ENCODE data around the gene DOCK2.

DOCK2 gene

GRCh38 chr5:169695025-169695625 is 58.0 kb downstream of the DOCK2 start:
- DNase-seq, result no peak

DNA sequence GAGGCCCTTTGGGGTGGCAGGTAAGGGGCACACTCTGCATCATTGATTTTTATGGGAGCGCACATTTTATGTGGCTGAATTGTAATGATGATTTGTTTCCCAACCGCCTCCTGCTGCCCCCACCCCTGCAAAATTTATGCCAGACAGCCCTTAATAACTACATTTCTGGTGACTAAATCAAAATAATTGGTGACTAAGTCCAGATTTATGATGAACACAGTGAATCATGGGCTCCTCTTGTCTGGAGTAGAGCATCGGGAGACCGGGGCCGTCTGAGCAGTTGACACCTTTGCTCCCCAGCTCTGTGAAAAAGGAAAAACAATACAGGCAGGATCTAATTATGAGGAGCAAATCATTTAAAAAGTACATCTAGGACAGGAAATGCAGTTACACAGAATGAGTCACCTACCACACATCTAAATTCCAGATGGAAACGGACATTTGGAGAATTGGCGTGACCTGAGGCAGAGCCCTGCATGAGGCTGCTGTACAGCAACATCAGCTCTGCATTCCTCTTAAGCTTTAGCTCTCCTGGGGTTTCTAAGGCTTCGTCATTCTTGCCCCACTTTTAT is 58.9 kb downstream of the DOCK2 start:
- no peak for DNase-seq

DNA sequence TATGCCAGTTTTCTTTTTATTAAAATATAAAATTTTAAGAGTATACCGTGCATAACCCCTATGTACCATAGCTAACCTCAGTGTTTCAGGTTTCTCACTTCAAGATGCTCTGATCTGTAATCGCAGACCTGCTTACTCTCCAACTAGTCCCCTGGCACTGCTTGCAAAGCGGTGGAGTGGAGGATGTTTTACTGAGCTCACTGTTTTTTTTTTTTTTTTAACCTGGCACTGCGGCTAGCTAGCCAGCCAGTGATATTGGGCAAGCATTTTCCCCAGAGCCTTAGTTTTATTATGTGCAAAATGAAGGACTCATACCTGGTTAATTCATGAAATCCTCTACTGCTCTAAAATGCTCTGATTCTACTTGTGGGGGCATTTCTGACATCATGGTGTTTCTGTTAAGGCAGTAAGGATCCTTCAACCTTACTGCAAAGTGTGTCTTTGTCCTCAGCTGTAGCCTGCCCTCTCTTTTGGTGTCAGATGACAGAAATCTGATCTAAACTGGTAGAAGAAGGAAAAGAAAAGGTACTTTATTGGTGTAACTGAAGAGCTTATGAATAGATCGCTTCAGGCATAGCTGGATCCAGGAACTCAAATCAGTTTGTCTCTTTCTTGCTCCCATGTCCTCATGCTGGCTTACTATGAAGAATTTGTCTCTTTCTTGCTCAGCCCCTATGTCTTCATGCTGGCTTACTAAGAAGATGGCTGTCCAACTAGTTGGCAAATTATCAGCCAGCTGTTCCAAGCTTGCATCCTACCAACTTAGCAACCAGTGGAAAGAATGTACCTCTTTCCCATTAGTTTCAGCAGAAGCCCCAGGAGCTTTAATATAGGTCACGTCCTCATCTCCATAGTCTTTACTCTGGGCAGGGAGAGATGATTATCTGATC is 59.8 kb downstream of the DOCK2 start:
- no peak for DNase-seq

DNA sequence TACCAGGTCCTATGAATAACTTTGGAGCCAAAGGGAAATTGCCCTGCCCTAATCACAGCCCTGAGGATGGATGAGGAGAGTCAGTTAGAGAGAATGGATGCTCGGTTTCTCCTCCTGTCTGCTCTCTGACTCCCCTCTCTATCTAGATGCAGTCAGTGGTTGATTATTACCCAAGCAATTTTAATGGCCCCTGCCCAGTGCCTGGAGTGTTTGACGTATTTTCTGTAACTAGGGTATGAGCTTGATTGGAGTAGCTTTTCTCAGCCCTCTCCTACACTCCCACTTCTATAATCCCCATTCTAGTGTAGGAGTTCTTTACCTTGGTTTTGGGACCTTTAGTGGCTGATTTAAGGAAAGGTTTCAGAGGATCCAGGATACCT is 60.4 kb downstream of the DOCK2 start:
- no peak for DNase-seq

DNA sequence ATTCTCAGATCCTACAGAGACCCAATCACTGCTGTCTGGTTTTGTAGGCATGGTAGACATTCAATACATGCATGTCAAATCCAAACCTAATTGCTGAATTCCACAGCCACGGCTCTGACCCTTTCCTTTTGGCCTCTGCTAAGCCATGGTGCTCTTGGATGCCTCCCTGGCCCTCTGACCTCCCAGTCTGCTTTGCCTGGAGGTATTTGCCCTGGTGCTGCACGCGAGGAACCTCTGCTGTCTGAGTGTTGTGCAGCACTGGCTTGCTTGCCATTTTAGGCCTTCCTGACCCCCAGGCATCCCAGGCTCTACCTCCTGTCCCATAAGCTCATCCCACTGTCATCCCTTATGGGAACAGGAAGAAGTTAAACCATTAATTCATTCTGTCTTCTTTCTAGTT is 60.9 kb downstream of the DOCK2 start:
- DNase-seq, result no peak

DNA sequence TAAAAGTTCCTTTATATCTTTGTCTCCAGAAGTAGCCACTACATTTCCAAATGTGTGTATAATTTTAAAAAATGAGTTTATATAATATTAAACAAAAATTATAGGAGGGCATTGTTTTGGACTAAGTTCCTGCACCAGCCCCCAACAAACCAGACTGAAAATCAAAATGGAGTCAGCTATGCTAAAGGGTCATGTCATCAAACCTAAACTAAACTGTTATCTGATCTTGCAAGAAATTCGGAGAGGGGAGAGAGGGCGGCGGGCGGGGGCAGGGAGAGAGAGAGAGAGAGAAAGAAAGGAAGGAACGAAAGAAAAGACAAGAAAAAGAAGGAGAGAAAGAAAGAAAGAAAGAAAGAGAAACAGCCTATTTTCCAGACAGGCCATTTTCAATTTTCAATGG is 63.5 kb downstream of the DOCK2 start:
- DNase-seq, result no peak

- no peak for DNase-seq
Measured at GRCh38 chr5:169701910-169702451, 64.9 kb downstream of the DOCK2 start.

DNA sequence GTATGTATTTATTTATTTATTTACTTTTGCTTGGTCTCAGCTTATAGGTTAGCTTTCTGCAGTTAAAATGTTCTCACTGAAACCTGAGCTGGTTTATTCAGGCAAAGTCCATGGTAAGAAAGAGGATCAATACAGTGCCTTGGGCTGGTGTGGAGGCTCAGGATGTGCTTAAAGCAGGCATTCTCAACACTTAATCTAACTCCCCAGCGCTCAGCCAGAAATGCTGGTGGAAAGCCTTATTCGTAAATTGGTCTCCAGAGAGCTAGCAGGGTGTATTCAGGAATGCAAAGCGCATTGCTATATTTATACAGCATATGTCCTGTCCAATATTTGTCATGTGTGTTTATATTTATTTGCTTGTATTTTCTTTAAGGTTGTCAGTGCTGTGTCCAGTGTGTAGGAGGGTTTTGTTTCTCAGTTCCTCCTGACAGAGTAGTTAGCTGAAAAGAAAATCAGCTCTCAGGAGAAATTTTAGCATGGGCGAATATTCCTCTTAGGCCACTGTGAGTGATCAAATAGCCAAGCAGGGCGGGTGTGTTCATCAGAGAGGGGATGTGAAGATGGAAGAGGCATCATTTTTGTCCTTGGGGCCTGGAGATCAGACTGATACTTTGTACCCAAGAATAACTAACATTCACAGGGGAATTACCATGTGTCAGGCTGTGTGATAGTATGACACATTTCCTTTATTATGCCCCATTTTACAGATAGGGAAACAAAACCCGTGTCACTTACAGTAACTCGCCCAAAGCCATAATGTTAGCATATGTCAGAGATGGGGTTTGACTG is 65.8 kb downstream of the DOCK2 start:
- no peak for DNase-seq

GRCh38 chr5:169703813-169704212 is 66.7 kb downstream of the DOCK2 start:
- DNase-seq, result no peak

DNA sequence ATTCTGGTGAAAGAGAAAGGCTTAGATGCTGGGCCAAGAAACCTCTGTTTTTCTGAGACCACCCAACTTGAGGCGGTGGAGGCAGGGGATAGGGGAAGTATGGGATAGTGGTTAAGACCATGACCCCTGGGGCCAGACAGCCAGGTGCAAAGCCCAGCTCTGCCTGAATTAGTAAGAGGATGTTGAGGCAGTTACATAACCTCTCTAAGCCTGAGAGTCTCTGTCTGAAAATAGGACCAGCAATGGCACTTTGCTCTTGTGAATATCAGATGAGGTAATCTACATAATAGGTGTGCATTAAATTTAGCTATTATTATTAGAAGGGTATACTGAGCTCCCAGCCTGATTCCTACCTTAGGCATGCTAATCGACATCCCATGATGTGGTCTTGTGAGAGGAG is 68.2 kb downstream of the DOCK2 start:
- no peak for DNase-seq

DNA sequence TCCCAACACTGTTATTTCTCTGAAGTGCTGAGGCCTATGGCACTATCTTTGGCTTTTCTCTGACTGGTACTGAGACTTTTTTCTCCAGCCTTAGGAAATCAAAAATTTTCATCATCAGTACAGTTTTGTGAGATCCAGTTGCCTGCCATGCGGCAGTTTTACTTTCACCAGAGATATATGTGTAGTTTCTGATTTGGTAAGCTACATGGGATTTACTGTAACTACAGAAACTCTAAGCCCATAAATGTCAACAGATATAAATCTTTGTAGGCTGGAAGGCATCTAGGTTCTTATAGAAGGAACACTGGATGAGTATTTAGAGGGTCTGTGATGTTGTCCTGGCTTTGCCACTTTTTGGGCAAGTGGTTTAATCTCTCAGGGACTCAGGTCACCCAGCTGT is 69.0 kb downstream of the DOCK2 start:
- DNase-seq, result no peak

DNA sequence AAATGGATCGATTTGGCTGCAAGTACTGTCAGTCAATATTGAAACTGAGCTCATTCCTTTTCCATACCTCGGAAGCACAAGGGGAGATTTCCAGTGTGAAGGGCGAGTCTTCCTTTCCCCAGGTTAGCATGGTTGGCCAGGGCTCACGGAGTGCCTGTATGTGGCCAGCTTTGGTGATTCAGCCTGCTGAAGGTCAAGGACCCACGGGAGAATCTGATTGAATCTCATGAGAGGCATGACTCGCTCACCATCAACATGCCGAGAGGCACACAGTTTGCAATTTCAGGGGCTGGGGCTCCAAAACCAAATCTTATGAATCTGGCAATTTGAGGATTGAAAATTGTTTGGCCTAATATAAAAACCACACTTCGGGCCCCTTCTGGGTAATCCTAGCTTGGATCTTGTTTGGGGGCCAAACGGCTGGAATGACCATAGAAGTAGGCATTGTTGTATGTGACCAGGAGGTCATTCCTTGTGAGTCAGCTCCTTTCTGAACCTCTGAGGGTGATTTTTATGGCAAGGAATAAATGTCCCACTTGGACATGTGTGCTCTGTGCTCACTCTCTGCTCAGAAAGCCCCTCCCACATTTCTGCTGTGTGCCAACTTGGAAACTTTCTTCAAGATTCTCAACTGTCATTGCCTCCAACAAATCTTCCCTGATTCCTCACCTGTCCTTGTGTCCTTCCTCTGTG is 69.8 kb downstream of the DOCK2 start:
- DNase-seq, result no peak

DNA sequence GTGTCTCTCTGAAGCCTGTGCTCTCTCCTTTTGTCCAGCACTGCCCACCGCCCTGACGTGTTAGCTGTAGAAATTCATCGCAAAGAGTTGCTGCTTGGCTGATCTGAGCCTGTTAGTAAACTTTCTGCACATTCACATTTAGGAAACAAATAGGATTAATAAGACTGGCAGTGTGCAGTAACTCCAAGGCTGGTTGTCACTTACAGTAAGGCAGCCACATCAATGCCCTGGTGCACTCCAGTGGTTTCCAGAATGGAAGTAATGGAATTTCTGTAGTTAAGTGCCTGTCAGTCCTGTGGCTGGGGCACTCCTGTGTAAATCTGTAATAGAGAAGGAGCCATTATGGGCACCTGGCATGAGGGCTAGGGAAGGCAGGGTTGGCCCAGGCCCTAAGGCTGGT is 70.6 kb downstream of the DOCK2 start:
- DNase-seq, result no peak

DNA sequence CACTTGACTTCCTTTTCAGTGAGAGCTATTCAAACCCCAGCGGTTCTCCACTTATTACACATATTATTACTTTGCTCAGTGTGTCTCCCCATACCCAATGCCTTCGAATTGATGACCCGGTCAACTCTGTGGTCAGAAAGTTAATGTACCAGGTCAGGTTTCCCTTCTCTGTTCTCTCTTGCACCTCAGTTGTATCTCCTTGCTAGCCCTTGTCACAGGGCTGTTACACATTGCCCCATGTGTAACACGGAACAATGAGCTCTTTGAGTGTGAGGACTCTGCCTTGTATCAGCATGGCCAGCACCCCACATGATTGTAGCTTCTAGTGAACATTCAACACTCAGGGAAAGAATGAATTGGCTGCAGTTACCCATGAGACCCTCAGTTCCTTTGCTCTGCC is 73.6 kb downstream of the DOCK2 start:
- no peak for DNase-seq

GRCh38 chr5:169711551-169712225 is 74.6 kb downstream of the DOCK2 start:
- DNase-seq, result no peak

- DNase-seq, result no peak
Measured at GRCh38 chr5:169712428-169712827, 75.4 kb downstream of the DOCK2 start.

DNA sequence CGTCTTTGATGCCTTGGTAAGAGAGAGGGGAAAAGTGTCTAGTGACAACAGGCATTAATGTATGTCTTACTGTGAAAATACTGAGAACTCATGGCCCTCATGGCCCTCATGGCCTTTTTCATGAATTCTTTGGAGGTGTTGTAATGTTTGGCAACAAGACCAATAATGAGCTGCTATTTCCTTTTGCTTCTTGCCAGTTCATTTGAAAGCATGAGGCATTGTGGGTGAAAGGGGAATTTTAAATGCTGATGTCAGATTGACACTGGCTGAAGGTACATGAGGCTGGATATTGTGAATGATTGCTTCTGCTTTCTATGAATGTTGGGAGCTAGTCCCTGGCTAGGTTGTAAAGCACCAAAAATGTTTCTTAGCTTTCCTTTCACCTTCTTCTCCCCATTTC is 79.2 kb downstream of the DOCK2 start:
- DNase-seq, result no peak

- no peak for DNase-seq
Measured at GRCh38 chr5:169717288-169717687, 80.2 kb downstream of the DOCK2 start.

DNA sequence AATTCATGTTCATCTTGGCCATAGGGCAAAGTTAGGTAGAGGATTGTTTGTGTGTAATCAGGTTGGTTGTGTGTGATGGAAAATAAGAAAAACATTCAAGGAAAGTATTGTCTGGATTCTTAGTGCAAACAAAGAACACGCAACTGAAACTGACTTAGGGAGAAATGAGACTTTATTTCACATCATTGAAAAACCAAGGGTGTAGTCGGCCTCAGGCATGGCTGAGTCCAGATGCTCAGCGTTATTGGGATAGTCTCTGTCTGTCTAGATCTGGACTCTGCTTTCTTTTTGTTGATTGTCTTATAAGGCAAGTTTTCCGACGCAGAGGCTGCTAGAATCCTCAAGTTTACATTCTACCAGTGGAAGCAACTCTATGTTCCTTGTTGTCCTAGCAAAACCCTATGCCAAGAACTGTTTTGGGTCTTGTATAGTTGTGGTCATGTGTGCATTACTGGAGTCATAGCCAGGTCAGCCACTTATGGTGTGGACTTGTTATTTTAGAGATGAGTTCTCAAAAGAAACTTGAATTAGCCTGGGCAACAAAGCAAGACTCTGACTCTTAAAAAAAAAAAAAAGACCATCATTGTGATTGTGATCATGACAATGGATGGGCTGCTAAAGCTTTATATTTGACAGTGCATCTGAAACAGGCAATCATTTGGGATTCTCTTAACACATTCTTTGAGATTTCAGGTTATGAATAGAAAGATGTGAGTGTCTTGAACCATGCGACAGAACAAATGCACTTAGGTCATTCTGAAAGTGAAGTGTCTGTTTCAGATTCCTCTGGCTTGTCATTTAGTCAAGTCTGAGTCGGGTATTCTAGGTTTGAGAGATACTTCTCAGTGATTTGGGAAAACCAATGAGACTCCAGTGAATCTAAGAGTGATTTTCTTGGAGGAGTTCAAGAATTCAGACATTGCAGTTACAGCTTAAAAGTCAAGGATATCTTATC is 82.6 kb downstream of the DOCK2 start:
- DNase-seq, result no peak

DNA sequence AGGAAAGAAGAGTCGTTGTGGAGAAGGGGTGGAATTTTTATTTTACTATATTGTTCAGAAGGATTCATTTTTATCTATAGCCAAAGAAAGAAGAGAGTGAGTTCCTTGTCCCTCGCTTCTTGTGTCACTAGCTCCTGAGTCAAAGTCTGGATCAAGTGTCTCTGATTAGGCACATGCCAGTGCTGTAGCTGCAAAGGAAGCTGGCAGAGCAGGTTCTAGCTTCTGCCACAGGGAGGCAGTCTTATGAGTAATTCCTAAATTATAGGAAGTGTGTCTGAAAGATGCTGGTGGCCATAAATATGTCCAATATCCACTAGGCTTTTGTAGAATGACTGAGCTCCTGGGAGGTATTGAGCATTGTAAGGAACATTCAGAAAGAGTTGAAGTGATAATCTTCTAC is 84.7 kb downstream of the DOCK2 start:
- DNase-seq, result no peak
